Measurements from ENCODE around the gene TAOK3. TPM values are rescaled to one million over a fixed set of nuclear protein-coding genes. Genes with fewer than 3 reads are reported as not detected.

The TAOK3 gene
- total RNA-seq, 1 donor from 2014 or later = 1.1 TPM

- Mint-ChIP-seq H3K4me3 (no peak overlapping the region), H3K36me3 (no peaks in the 10 kb centered on the region), H3K27me3 (ENCODE audit: insufficient read depth, low read depth) (no peaks in the 10 kb centered on the region), H3K4me1 (peaks cover 7% of the 10 kb centered on the region), H3K27ac (no peak overlapping the region), H3K9me3 (no peaks in the 10 kb centered on the region)
- no peak overlapping the region for H3K9ac ChIP-seq
- no peak for TF ChIP-seq EZH2phosphoT487 (IDR thresholded peaks at IDR 0.05)
- TF ChIP-seq EZH2 (IDR thresholded peaks at IDR 0.05) = no peak
- TF ChIP-seq CTCF (IDR thresholded peaks at IDR 0.05) = no peak
- H4K20me1 ChIP-seq (ENCODE audit: low read depth) = no peaks in the 10 kb centered on the region
- DNase-seq (ENCODE audit: low spot score) = no peak
- no peaks in the 10 kb centered on the region for H3K9me3 ChIP-seq (ENCODE audit: low read depth)
- no peak overlapping the region for H3K27ac ChIP-seq
- H3F3A ChIP-seq (ENCODE audit: low read depth) = no peaks in the 10 kb centered on the region
- no peaks in the 10 kb centered on the region for H3K36me3 ChIP-seq
- no peak overlapping the region for H2AFZ ChIP-seq (replicated peaks)
- H3K27me3 ChIP-seq = no peaks in the 10 kb centered on the region
- H3K4me3 ChIP-seq = no peak overlapping the region
- H3K4me2 ChIP-seq = no peak overlapping the region
- no peaks in the 10 kb centered on the region for H3K79me2 ChIP-seq (ENCODE audit: low read depth)
- H3K4me1 ChIP-seq = no peaks in the 10 kb centered on the region
Measured at GRCh38 chr12:118297284-118297683, 75.4 kb downstream of the TAOK3 start.

GRCh38 chr12:118292836-118293235 lies 79.9 kb downstream of the TAOK3 start:
- Histone ChIP-seq H2AFZ (replicated peaks) (no peak overlapping the region), H4K20me1 (ENCODE audit: low read depth) (no peaks in the 10 kb centered on the region), H3K27ac (no peak overlapping the region), H3K9ac (no peak overlapping the region), H3K4me3 (no peak overlapping the region), H3F3A (ENCODE audit: low read depth) (no peaks in the 10 kb centered on the region), H3K27me3 (no peaks in the 10 kb centered on the region), H3K79me2 (ENCODE audit: low read depth) (no peaks in the 10 kb centered on the region), H3K9me3 (ENCODE audit: low read depth) (no peaks in the 10 kb centered on the region), H3K36me3 (no peaks in the 10 kb centered on the region), H3K4me1 (no peaks in the 10 kb centered on the region), H3K4me2 (no peak overlapping the region)
- no peaks in the 10 kb centered on the region for H3K9me3 Mint-ChIP-seq
- no peak for DNase-seq (ENCODE audit: low spot score)
- H3K4me3 Mint-ChIP-seq = no peak overlapping the region
- TF ChIP-seq EZH2 (IDR thresholded peaks at IDR 0.05) (no peak), CTCF (IDR thresholded peaks at IDR 0.05) (no peak), EZH2phosphoT487 (IDR thresholded peaks at IDR 0.05) (no peak)
- no peaks in the 10 kb centered on the region for H3K36me3 Mint-ChIP-seq
- H3K4me1 Mint-ChIP-seq = no peaks in the 10 kb centered on the region
- no peak overlapping the region for H3K27ac Mint-ChIP-seq
- H3K27me3 Mint-ChIP-seq (ENCODE audit: insufficient read depth, low read depth) = no peaks in the 10 kb centered on the region

- Histone ChIP-seq H2AFZ (replicated peaks) (no peak overlapping the region), H3K36me3 (no peaks in the 10 kb centered on the region), H3K4me3 (no peak overlapping the region), H3K27me3 (no peaks in the 10 kb centered on the region), H3K4me2 (no peak overlapping the region), H3K9ac (no peak overlapping the region), H3K4me1 (no peaks in the 10 kb centered on the region), H3K27ac (no peak overlapping the region), H4K20me1 (ENCODE audit: low read depth) (no peaks in the 10 kb centered on the region), H3K9me3 (ENCODE audit: low read depth) (no peaks in the 10 kb centered on the region), H3F3A (ENCODE audit: low read depth) (no peaks in the 10 kb centered on the region), H3K79me2 (ENCODE audit: low read depth) (no peaks in the 10 kb centered on the region)
- H3K27ac Mint-ChIP-seq = no peak overlapping the region
- no peak overlapping the region for H3K4me3 Mint-ChIP-seq
- TF ChIP-seq EZH2phosphoT487 (IDR thresholded peaks at IDR 0.05) (no peak), EZH2 (IDR thresholded peaks at IDR 0.05) (no peak), CTCF (IDR thresholded peaks at IDR 0.05) (no peak)
- H3K36me3 Mint-ChIP-seq = no peaks in the 10 kb centered on the region
- no peaks in the 10 kb centered on the region for H3K9me3 Mint-ChIP-seq
- no peaks in the 10 kb centered on the region for H3K27me3 Mint-ChIP-seq (ENCODE audit: insufficient read depth, low read depth)
- no peak for DNase-seq (ENCODE audit: low spot score)
- H3K4me1 Mint-ChIP-seq = no peaks in the 10 kb centered on the region
Measured at GRCh38 chr12:118290130-118290529, 82.6 kb downstream of the TAOK3 start.
